GM12878 (cell line): ENCODE measurements around the gene ACTL7A. TPM values are rescaled to one million over a fixed set of nuclear protein-coding genes. Genes with fewer than 3 reads are reported as not detected.

Experiments used
- ATAC-seq: fragments of 200-7000 bp; cut with Tn5 transposase; 3 replicates; pipeline ENCODE4 v1.9.1; 2020; ENCODE audit warnings: mild to moderate bottlenecking, moderate library complexity
- BruUV-seq: library from RNA; stranded (reverse); fragments of 400-500 nt; replicated peaks from 2 replicates; lab custom pipeline; 2021; lab: Mats Ljungman, UMichigan
- CTCF ChIA-PET: fragments of 300-600 bp; sonication (Branson Sonifier 250); formaldehyde crosslinking; extraction: SDS; loops from one replicate; lab custom pipeline; 2021; ENCODE audit warnings: inconsistent platforms; lab: Yijun Ruan, JAX
- POLR2A ChIA-PET: fragments of 350-600 bp; formaldehyde crosslinking; extraction: SDS; loops from one replicate; lab custom pipeline; 2021; ENCODE audit warnings: inconsistent platforms; lab: Charles Lee
- RAD21 ChIA-PET: fragments of 300-600 bp; sonication (Branson Sonifier 250); formaldehyde crosslinking; loops from one replicate; lab custom pipeline; 2023; ENCODE audit warnings: antibody characterized with exemption; ENCODE audit not compliant: unreplicated experiment; lab: Charles Lee
- SMC1A ChIA-PET: fragments of 300-600 bp; sonication (Branson Sonifier 250); formaldehyde crosslinking; loops from one replicate; lab custom pipeline; 2023; ENCODE audit not compliant: unreplicated experiment, uncharacterized antibody; lab: Charles Lee
- DNase-seq: peaks from one replicate; pipeline ENCODE4 v3.0.0-alpha.2; 2011; ENCODE audit warnings: low read depth, low spot score
- FAIRE-seq: peaks from 3 replicates; lab custom pipeline; 2011; peaks lifted over from hg19 to GRCh38; lab: Jason Lieb, UNC
- H2AFZ ChIP-seq: 2 replicates; pipeline ENCODE4 v1.6.0; 2011; ENCODE audit warnings: low read depth, low read length, control low read depth; ENCODE audit not compliant: control insufficient read depth
- H3K27ac ChIP-seq: 2 replicates; pipeline ENCODE4 v1.5.1; 2011; ENCODE audit warnings: control low read depth; ENCODE audit not compliant: control insufficient read depth, insufficient read depth
- H3K27me3 ChIP-seq, 2 experiments: replicated peaks in 1 of 2; 2 replicates each; pipeline versions ENCODE4 v1.6.0 to v1.6.1; 2011; ENCODE audit warnings: low read length in 1 of 2; ENCODE audit not compliant: control insufficient read depth in 2 of 2, insufficient read depth in 2 of 2
- H3K36me3 ChIP-seq, 2 experiments: 2 replicates each; pipeline ENCODE4 v1.5.1; 2011; ENCODE audit warnings: low read length in 1 of 2; ENCODE audit not compliant: control insufficient read depth in 2 of 2, insufficient read depth in 2 of 2
- H3K4me1 ChIP-seq: 2 replicates; pipeline ENCODE4 v1.6.1; 2011; ENCODE audit warnings: mild to moderate bottlenecking, low read length, moderate library complexity, mixed read lengths; ENCODE audit not compliant: control insufficient read depth, insufficient read depth
- H3K4me2 ChIP-seq: 2 replicates; pipeline ENCODE4 v1.6.0; 2011; ENCODE audit warnings: control low read depth; ENCODE audit not compliant: control insufficient read depth, insufficient read depth
- H3K4me3 ChIP-seq: fragments of 200-600 bp; sonication (generic); 2 replicates; pipeline ENCODE4 v1.5.1; 2016
- H3K79me2 ChIP-seq: 2 replicates; pipeline ENCODE4 v1.6.0; 2011; ENCODE audit warnings: low read length; ENCODE audit not compliant: control insufficient read depth, insufficient read depth
- H3K9ac ChIP-seq: 2 replicates; pipeline ENCODE4 v1.8.0; 2011; ENCODE audit warnings: low read length, control low read depth, mixed read lengths; ENCODE audit not compliant: control insufficient read depth, insufficient read depth
- H3K9me3 ChIP-seq: replicated peaks from 3 replicates; pipeline ENCODE4 v1.5.1; 2011; ENCODE audit warnings: mild to moderate bottlenecking, low read length; ENCODE audit not compliant: control insufficient read depth, insufficient read depth
- H4K20me1 ChIP-seq: 2 replicates; pipeline ENCODE4 v1.6.0; 2011; ENCODE audit not compliant: control insufficient read depth, insufficient read depth
- BCL3 ChIP-seq: IDR thresholded peaks from 2 replicates; pipeline ENCODE4 v1.6.1; 2011; ENCODE audit warnings: borderline replicate concordance, low read depth, mild to moderate bottlenecking, moderate library complexity, low read length; ENCODE audit not compliant: insufficient read depth, poor library complexity, severe bottlenecking
- CBFB ChIP-seq: IDR thresholded peaks from 2 replicates; pipeline ENCODE4 v1.6.1; 2016; ENCODE audit warnings: antibody characterized with exemption, low read depth
- CUX1 ChIP-seq: IDR thresholded peaks from 2 replicates; pipeline ENCODE4 v1.6.1; 2012; ENCODE audit warnings: improper control_type of control experiment, low read depth, low read length; ENCODE audit not compliant: insufficient replicate concordance
- IKZF1 ChIP-seq: fragments of 450-650 bp; conservative IDR thresholded peaks from 2 replicates; pipeline ENCODE4 v1.6.1; 2017; ENCODE audit warnings: antibody characterized with exemption, mild to moderate bottlenecking
- NKRF ChIP-seq: fragments of 450-650 bp; conservative IDR thresholded peaks from 2 replicates; pipeline ENCODE4 v1.6.1; 2017; ENCODE audit warnings: mild to moderate bottlenecking, moderate library complexity
- RBBP5 ChIP-seq: fragments of 200-600 bp; sonication (generic); conservative IDR thresholded peaks from 2 replicates; pipeline ENCODE4 v1.6.1; 2016
- SRF ChIP-seq, 2 experiments: IDR thresholded peaks; 2 replicates each; pipeline ENCODE4 v1.6.1; 2011; ENCODE audit warnings: low read depth in 2 of 2, low read length in 2 of 2, mild to moderate bottlenecking in 1 of 2, moderate library complexity in 1 of 2
- ZBED1 ChIP-seq: IDR thresholded peaks from 2 replicates; pipeline ENCODE4 v1.6.1; 2016; ENCODE audit warnings: borderline replicate concordance
- ZNF207 ChIP-seq: fragments of 450-650 bp; IDR thresholded peaks from 2 replicates; pipeline ENCODE4 v1.6.1; 2014; ENCODE audit warnings: antibody characterized with exemption, mild to moderate bottlenecking, borderline replicate concordance
- WGBS: methylation state at CpG from one replicate; pipeline ENCODE4 v1.1.6; 2016; ENCODE audit warnings: low lambda C conversion rate; ENCODE audit not compliant: insufficient replicate concordance, insufficient coverage; ENCODE audit errors: missing lambda C conversion rate; 5-methylcytosine and 5-hydroxymethylcytosine counted together
- in situ Hi-C: fragments of 300-500 bp; cut with MboI; formaldehyde crosslinking; loops from 9 replicates; pipeline ENCODE4 v1.14.3; 2018; ENCODE audit warnings: mixed read lengths
- intact Hi-C: fragments of 100-400 bp; cut with micrococcal nuclease; formaldehyde crosslinking; loops from one replicate; pipeline ENCODE4 v1.14.2; 2022; ENCODE audit not compliant: unreplicated experiment
- polyA plus RNA-seq, 11 experiments: library from polyadenylated mRNA; depleted of rRNA in 4 of 11; unstranded in 6 of 11; stranded (reverse) in 5 of 11; fragments of >200 nt; fragmentation: Nextera tagmentation in 4 of 11; fragmentation: Illumina TruSeq in 1 of 11; extraction: Ambion mirVana in 4 of 11; extraction: Trizol in 1 of 11; gene quantifications; 1 replicate in 1 of 11; 2 replicates in 10 of 11; pipeline versions ENCODE4 v1.2.1 to v1.2.3, GENCODE V29; 2011 to 2016; ENCODE audit warnings: inconsistent platforms in 2 of 11, missing spikeins in 2 of 11, low read depth in 1 of 11
- total RNA-seq, 4 experiments: library from RNA; depleted of rRNA in 3 of 4; stranded (reverse); fragments of >200 nt in 3 of 4; fragmentation: Illumina TruSeq in 1 of 4; extraction: Trizol in 1 of 4; gene quantifications; 2 replicates each; pipeline versions ENCODE4 v1.2.1 to v1.2.3, GENCODE V29; 2013 to 2021
- TF ChIP-seq, protein P1 (sequence below): IDR thresholded peaks from 2 replicates; pipeline ENCODE4 v1.6.1; 2012; ENCODE audit warnings: low read depth, low read length, improper control_type of control experiment
- TF ChIP-seq, protein P2 (sequence below): IDR thresholded peaks from 2 replicates; pipeline ENCODE4 v1.6.1; 2011; ENCODE audit warnings: mild to moderate bottlenecking, low read depth, low read length, moderate library complexity; ENCODE audit not compliant: insufficient replicate concordance

Gene ACTL7A
- total and polyA plus RNA-seq, 10 of the 15 experiments (the other 5 are each of a cell fraction or from before 2014, with no cell fraction given), result not detected

GRCh38 chr9:108910402-108910801 is 48.3 kb downstream of the ACTL7A start (continued):
- no peak for TF ChIP-seq IKZF1
- TF ChIP-seq CUX1, result no peak
- TF ChIP-seq, protein P1, sequence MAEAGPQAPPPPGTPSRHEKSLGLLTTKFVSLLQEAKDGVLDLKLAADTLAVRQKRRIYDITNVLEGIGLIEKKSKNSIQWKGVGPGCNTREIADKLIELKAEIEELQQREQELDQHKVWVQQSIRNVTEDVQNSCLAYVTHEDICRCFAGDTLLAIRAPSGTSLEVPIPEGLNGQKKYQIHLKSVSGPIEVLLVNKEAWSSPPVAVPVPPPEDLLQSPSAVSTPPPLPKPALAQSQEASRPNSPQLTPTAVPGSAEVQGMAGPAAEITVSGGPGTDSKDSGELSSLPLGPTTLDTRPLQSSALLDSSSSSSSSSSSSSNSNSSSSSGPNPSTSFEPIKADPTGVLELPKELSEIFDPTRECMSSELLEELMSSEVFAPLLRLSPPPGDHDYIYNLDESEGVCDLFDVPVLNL, result no peak
- TF ChIP-seq, all 136 proteins: peak for 0

DNA sequence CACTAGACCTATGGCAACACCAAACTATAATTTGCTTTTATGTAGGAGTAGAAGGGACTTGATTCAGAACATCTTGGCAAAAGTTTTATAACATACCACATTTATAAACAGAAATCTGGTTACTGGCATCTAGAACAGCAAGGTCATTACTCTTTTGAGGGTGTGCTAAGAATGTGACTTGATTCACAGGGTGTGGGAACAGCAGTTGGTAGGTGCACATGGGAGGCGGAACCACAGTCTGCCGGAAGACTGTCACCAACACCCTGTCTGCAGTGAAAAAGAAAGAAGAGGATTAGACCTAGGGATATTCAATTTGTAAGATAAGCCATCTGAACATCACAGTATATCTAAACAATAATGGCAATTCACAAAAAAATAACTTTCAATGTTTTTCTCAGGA is 48.8 kb downstream of the ACTL7A start:
- Histone ChIP-seq H3K4me3 (no peak overlapping the region), H3K27ac (no peak overlapping the region), H3K9me3 (no peaks in the 10 kb centered on the region), H3K36me3 (peaks cover 6 to 12% of the 10 kb centered on the region in 2 experiments), H3K27me3 (no peaks in the 10 kb centered on the region), H3K4me1 (no peaks in the 10 kb centered on the region), H2AFZ (no peak overlapping the region), H3K79me2 (no peaks in the 10 kb centered on the region), H4K20me1 (no peaks in the 10 kb centered on the region), H3K9ac (no peak overlapping the region), H3K4me2 (no peak overlapping the region)
- no peak for ATAC-seq
- ChIA-PET RAD21 (no interaction called here), SMC1A (no interaction called here), POLR2A (no interaction called here), CTCF (no interaction called here)
- FAIRE-seq, result no peak
- DNase-seq, result no peak
- in situ Hi-C loops, result no loop called here
- WGBS, result 100% methylated on average over 2 of the region's 2 CpGs
- BruUV-seq, result no TSS peak
- intact Hi-C loops, result no loop called here
- TF ChIP-seq SRF (IDR thresholded peaks at IDR 0.05; ENCODE audit: low read depth in 2 of 2, low read length in 2 of 2) (no peak), NKRF (no peak), RBBP5 (no peak), ZBED1 (no peak), CBFB (no peak), ZNF207 (no peak), BCL3 (no peak)
- TF ChIP-seq, protein P2, sequence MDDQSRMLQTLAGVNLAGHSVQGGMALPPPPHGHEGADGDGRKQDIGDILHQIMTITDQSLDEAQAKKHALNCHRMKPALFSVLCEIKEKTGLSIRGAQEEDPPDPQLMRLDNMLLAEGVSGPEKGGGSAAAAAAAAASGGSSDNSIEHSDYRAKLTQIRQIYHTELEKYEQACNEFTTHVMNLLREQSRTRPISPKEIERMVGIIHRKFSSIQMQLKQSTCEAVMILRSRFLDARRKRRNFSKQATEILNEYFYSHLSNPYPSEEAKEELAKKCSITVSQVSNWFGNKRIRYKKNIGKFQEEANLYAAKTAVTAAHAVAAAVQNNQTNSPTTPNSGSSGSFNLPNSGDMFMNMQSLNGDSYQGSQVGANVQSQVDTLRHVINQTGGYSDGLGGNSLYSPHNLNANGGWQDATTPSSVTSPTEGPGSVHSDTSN, result no peak
